Parathyroid adenoma (tissue), 2 donors: ENCODE data around the gene CDH13.

ENCODE experiments used
- H2AFZ ChIP-seq: fragments of 300-600 bp; sonication (generic); one replicate; pipeline ENCODE4 v1.7.0; 2017; ENCODE audit warnings: antibody characterized with exemption, mild to moderate bottlenecking
- H3K27ac ChIP-seq: fragments of 300-600 bp; sonication (generic); one replicate; pipeline ENCODE4 v1.7.0; 2017
- H3K27me3 ChIP-seq: fragments of 300-600 bp; sonication (generic); one replicate; pipeline ENCODE4 v1.7.0; 2017; ENCODE audit warnings: low read length; ENCODE audit not compliant: control insufficient read depth, insufficient read depth
- H3K36me3 ChIP-seq: fragments of 300-600 bp; sonication (generic); one replicate; pipeline ENCODE4 v1.7.0; 2017; ENCODE audit warnings: low read length; ENCODE audit not compliant: control insufficient read depth, insufficient read depth
- H3K4me1 ChIP-seq: fragments of 300-600 bp; sonication (generic); one replicate; pipeline ENCODE4 v1.7.0; 2017; ENCODE audit warnings: control low read depth
- H3K4me2 ChIP-seq: fragments of 300-600 bp; sonication (generic); one replicate; pipeline ENCODE4 v1.7.0; 2017; ENCODE audit warnings: low read length
- H3K4me3 ChIP-seq: fragments of 300-600 bp; sonication (generic); one replicate; pipeline ENCODE4 v1.7.0; 2017; ENCODE audit warnings: low read depth, low read length
- H3K79me2 ChIP-seq: fragments of 300-600 bp; sonication (generic); one replicate; pipeline ENCODE4 v1.7.0; 2017; ENCODE audit warnings: control low read depth
- H3K9ac ChIP-seq: fragments of 300-600 bp; sonication (generic); one replicate; pipeline ENCODE4 v1.7.0; 2017; ENCODE audit warnings: mild to moderate bottlenecking
- H3K9me3 ChIP-seq: fragments of 300-600 bp; sonication (generic); one replicate; pipeline ENCODE4 v1.7.0; 2017; ENCODE audit warnings: low read length; ENCODE audit not compliant: control insufficient read depth
- CTCF ChIP-seq: fragments of 300-600 bp; sonication (generic); IDR thresholded peaks from one replicate; pipeline ENCODE4 v1.7.0; 2017; ENCODE audit warnings: antibody characterized with exemption, mild to moderate bottlenecking
- donor health status: primary hyperparathyroidism.

The CDH13 gene

GRCh38 chr16:83581994-83582747, 955.4 kb downstream of the CDH13 start:
- H3K79me2 ChIP-seq = no peaks in the 10 kb centered on the region
- no peak overlapping the region for H2AFZ ChIP-seq
- no peaks in the 10 kb centered on the region for H3K4me1 ChIP-seq
- no peak overlapping the region for H3K4me2 ChIP-seq
- H3K9ac ChIP-seq = no peak overlapping the region
- no peaks in the 10 kb centered on the region for H3K36me3 ChIP-seq
- H3K9me3 ChIP-seq = no peaks in the 10 kb centered on the region
- no peak overlapping the region for H3K27ac ChIP-seq
- TF ChIP-seq CTCF = no peak
- no peak overlapping the region for H3K4me3 ChIP-seq
- no peaks in the 10 kb centered on the region for H3K27me3 ChIP-seq

DNA sequence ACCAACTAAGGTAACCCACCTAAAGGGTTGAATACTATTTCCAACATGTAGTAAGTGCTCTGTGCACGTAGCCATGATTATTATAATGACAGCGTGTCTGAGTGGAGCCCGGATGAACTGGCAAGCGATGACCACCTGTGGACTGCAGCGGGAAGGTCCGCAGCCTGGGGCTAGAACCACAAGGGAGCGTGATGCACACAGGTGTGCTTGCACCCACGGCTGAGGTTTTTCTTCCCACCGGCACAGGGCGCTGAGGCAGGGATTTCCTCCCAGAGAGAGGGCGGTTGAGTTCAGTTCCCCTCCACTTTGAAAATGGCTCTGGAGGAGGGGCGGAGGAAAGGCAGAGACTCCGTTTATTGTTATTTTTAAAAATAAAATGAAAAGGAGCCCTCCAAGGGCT, 959.3 kb downstream of the CDH13 start:
- TF ChIP-seq CTCF = no peak
- no peak overlapping the region for H3K9ac ChIP-seq
- H3K9me3 ChIP-seq = no peaks in the 10 kb centered on the region
- no peaks in the 10 kb centered on the region for H3K27me3 ChIP-seq
- H3K4me2 ChIP-seq = no peak overlapping the region
- H3K4me1 ChIP-seq = no peaks in the 10 kb centered on the region
- H3K4me3 ChIP-seq = no peak overlapping the region
- no peak overlapping the region for H2AFZ ChIP-seq
- H3K27ac ChIP-seq = no peak overlapping the region
- no peaks in the 10 kb centered on the region for H3K36me3 ChIP-seq
- H3K79me2 ChIP-seq = no peaks in the 10 kb centered on the region

DNA sequence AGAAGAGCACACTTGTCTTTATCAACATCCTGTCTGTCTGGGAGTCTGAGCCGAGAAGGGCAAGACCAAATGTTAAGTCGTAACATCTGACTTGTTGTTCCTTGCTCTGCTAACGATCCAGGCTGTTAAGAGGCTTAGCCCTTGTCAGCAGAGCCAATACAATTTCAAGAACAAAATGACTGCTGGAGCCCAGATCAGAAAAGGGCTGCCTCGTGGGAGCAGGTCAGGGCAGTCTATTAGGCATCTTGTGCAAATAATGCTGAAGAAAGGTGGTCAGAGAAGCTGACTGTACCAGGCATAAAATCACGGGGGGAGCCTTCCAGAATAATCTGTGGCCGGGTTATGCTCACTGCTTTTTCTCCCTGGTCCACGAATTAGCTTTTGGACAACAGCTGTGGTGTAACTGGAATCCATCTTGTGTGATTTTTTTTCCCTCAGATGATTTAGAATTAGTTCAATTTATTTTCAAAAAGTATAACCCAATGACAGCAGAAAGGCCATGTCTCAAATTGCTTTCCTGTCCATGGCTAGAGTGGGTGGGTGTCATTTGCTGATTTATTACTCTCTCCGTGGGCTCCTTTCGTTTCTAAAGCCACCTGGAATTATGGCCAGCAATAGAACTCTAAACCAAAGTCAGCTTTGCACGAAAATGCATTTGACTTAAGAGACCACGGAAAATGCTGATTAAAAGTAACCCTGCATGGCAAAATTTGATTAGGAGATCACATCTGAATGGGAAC, 959.9 kb downstream of the CDH13 start:
- TF ChIP-seq CTCF = no peak
- H3K4me2 ChIP-seq = no peak overlapping the region

GRCh38 chr16:83587201-83587600, 960.4 kb downstream of the CDH13 start:
- H3K27me3 ChIP-seq = no peaks in the 10 kb centered on the region

More for the DNA sequence above, 959.9 kb downstream of the CDH13 start:
- Histone ChIP-seq H3K27ac (no peak overlapping the region), H3K36me3 (no peaks in the 10 kb centered on the region), H2AFZ (no peak overlapping the region), H3K4me3 (no peak overlapping the region), H3K9me3 (no peaks in the 10 kb centered on the region), H3K4me1 (no peaks in the 10 kb centered on the region), H3K9ac (no peak overlapping the region), H3K79me2 (no peaks in the 10 kb centered on the region), H3K27me3 (no peaks in the 10 kb centered on the region)

More at GRCh38 chr16:83587201-83587600, 960.4 kb downstream of the CDH13 start:
- no peak overlapping the region for H2AFZ ChIP-seq
- TF ChIP-seq CTCF = no peak
- no peak overlapping the region for H3K4me2 ChIP-seq
- H3K4me3 ChIP-seq = no peak overlapping the region
- no peaks in the 10 kb centered on the region for H3K36me3 ChIP-seq
- H3K9ac ChIP-seq = no peak overlapping the region
- H3K9me3 ChIP-seq = no peaks in the 10 kb centered on the region
- H3K79me2 ChIP-seq = no peaks in the 10 kb centered on the region
- H3K4me1 ChIP-seq = no peaks in the 10 kb centered on the region
- no peak overlapping the region for H3K27ac ChIP-seq
